ENCODE measurements around the gene GUK1.
"Not testable (repeated sequence)": the region's sequence is repeated elsewhere in the genome, so short reads cannot be mapped to it uniquely, and the experiment has no call there.

GUK1 gene

GRCh38 chr1:228178737-228179684, 38.9 kb downstream of the GUK1 start:
- no peak for DNase-seq

- no peak for DNase-seq
Measured at GRCh38 chr1:228180271-228180958, 40.3 kb downstream of the GUK1 start.

GRCh38 chr1:228180959-228181644, 41.0 kb downstream of the GUK1 start:
- DNase-seq = no peak

DNA sequence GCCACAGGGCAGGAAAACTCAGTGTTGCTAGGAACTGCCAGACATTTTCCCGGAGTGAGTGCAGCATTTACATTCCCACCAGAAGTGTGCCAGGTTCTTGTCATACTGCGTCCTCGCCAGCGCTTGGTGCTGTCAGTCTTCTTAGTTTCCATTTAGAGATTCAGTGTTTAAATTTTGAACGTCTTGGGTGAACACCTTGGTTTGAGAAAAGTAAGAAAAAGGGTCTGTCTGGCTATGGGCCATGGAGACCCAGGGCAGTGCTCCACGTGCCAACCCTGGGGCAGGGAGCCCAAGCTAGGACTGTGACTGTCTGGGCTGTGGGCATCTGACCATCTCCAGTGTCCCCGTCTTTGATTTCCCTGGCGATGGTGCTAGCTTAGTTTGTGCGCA, 41.6 kb downstream of the GUK1 start:
- no peak for DNase-seq

DNA sequence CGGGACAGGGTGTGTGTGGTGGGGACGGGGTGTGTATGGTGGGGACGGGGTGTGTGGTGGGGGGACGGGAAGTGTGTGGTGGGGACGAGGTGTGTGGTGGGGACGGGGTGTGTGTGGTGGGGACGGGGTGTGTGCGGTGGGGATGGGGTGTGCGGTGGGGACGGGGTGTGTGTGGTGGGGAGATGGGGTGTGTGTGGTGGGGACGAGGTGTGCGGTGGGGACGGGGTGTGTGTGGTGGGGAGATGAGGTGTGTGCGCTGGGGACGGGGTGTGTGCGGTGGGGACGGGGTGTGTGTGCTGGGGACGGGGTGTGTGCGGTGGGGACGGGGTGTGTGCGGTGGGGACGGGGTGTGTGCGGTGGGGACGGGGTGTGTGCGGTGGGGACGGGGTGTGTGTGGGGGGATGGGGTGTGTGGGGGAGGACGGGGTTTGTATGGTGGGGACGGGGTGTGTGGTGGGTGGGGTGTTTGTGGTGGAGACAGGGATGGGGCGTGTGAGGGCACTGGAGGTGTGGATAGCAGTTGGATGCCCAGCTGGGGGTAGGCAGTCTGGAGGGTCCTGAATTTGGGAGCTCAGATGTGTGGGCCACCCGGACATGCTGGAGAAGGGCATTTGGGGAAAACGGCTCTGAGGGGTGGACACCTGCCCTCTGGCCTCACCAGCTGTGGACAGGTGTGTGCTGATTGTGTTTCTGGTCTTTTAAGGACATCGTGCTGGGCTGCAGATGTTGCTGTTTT, 42.4 kb downstream of the GUK1 start:
- DNase-seq = no peak

DNA sequence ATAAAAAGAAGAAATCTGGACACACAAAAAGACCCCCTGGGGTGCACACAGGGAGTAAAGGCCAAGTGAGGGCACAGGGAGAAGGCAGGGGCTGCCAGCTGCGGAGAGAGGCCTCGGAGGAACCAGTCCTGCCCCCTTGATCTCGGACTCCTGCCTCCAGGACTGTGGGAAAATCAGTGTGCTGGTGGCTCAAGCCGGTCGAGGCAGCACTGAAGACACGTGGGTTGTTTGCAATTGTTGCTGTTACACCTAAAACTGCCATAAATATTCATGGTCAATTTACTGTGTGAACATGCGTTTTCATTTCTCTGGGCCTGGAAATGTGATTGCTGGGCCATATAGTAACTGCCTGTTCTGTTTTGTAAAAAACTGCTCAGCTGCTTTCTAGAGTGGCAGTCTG, 44.1 kb downstream of the GUK1 start:
- DNase-seq = no peak

DNA sequence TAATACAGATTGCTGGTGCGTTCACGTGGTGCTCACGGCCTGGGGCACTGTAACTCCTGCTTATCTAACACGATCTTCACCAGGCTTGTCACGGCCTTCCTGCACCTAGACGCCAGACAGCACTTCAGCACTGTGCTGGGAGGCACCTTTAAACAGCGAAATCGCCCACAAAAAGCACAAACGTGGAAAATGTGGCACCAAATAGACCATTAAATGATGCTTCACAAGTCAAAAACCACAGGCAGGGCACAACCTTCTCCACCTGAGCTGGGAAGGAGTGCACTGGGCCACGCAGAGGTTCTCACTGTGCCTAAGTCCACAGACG, 45.5 kb downstream of the GUK1 start:
- DNase-seq = no peak

GRCh38 chr1:228188249-228188648, 48.2 kb downstream of the GUK1 start:
- DNase-seq = not testable (repeated sequence)

GRCh38 chr1:228190182-228190581, 50.1 kb downstream of the GUK1 start:
- DNase-seq = no peak

GRCh38 chr1:228190778-228191177, 50.7 kb downstream of the GUK1 start:
- no peak for DNase-seq

DNA sequence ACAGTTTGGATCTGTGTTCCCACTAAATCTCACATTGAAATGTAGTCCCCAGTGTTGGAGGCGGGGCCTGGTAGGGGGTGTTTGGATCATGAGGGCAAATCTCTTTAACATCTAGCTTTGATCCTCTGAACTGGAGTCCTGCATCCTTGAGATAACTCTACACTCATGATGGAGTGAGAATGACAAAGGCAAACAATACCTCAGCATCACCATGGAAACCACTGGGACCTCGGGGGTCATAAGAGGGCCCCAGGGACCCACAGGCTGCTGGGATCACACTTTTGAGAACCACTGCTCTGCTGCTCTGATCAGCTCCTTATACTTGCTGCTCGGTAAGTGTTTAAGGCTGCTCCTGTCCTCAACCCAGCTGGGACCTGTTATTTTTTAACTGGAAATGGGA, 54.4 kb downstream of the GUK1 start:
- no peak for DNase-seq

- no peak for DNase-seq
Measured at GRCh38 chr1:228194921-228195812, 55.1 kb downstream of the GUK1 start.

DNA sequence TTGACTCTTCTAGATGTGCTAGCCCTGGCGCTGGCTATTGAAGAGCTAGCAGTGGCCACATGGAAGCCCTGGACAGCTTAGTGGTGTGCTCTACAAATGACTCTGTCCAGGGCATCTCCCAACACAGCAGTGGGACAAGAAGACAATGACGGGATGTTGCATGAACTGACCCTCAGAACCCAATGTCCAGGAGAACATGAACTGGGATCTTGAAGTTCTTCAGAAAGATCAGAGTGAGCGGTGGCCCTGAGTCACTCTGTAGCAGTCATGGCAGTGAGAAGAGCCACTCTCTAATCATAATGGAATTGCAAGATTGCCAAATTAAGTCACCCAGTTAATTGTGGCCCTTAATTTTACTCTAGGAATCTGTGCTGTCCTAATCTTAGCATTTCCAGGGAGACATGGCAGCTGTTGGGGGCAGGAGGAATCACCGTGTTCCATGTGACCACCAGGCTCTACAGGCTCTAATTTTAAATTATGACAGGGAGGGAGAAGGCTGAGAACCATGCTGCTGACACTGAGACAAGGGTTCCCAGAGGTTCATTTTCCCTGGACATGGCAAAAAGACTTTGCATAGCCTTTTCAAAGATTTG, 57.6 kb downstream of the GUK1 start:
- DNase-seq = no peak
